ENCODE results near the gene TKT.
"Not testable (repeated sequence)": the region's sequence is repeated elsewhere in the genome, so short reads cannot be mapped to it uniquely, and the experiment has no call there.

The TKT gene

DNA sequence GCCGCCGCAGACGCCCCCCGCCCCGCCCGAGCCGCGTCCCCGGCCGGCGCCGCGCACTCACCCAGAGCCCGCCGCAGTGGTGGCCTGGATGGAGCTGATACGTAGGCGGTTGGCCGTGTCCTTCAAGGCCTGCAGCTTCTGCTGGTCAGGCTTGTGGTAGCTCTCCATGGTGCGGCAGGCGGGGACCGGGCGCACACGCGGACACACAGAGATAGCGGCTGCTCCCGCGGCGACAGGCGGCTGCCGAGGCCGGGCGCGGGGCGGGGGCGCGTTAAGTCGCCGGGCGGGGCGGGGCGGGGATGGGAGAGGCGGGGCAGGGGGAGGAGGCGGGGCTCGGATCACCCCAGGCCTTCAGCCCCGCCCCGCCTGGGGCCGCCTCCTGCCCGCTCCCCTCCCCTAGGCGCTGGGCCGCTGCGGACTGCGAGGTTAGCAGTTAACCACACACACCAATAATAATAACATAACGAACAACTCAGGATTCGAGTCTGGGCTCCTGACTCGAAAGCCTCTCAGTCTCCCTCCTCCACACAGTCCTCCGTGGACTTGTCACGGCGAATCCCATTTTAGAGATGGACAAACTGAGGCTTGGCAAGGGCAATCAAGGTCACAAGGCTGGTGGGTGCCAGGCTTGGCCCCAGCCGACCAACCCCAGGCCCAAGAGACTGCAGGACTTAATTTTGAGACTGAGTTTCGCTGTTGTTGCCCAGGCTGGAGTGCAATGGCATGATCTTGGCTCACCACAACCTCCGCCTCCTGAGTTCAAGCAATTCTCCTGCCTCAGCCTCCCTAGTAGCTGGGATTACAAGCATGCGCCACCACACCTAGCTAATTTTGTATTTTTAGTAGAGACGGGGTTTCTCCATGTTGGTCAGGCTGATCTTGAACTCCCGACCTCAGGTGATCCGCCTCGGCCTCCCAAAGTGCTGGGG, at the start of gene TKT:
TSS of gene TKT (minus strand) at position 248 of the 929 bp plus-strand sequence. CDS start at position 168, 80 bp downstream.
- DNase-seq (ENCODE audit: low read depth in 2 of 2) = peak; percentile 73 to 77

DNA sequence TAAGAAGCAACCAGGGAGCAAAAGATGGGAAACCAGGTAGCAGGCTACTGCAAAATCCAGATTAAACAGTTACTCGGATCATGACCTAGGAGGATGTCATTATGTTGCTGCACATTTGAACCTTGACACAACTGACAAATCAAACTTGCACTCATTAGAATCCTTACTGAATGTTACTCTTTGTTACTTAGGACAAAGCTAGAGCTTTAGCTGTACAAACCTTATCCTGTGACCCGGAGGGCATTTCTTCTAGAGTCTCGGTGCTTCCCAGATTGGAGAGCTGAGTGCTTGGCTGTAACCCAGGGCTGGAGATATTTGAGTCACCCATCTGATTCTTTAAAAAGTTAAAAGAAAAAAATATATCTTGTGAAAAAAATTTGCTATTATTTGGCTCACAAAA, 48.1 kb upstream of the TKT start:
- DNase-seq (ENCODE audit: low read depth in 2 of 2) = no peak

GRCh38 chr3:53303549-53303948, 47.7 kb upstream of the TKT start:
- no peak for DNase-seq (ENCODE audit: low read depth in 2 of 2)

DNA sequence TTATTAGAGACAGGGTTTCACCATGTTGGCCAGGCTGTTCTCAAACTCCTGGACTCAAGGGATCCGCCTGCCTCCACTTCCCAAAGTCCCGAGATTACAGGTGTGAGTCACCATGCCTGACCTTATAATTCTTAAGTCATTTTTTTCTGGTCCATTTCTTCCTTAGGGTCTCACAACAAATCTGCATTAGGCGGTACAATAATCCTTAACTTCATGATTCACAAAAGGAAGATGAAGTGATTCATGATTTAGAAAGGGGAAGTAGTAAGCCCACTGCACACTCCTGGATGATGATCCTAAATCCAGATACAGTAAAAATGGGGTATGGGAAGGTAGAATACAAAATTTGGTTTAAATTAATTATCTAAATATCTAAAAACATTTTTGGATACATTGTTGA, 45.0 kb upstream of the TKT start:
- no peak for DNase-seq (ENCODE audit: low read depth in 2 of 2)

DNA sequence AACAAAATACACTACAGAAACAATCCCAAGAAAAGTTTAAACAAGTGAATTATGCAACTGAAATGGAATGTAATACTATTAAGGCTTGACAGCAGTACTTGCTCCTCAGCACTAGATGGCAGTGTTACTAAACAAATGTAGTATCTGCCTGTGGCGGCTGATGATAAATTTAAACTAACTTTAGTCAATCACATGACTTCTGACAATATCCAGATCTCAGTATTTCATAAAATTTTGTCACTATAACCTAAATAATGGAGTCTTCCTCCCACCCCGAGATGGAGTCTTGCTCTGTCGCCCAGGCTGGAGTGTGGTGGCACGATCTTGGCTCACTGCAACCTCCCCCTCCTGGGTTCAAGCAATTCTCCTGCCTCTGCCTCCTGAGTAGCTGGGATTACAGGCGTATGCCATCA, 43.8 kb upstream of the TKT start:
- DNase-seq (ENCODE audit: low read depth in 2 of 2) = not testable (repeated sequence)

GRCh38 chr3:53295410-53295809, 39.6 kb upstream of the TKT start:
- DNase-seq (ENCODE audit: low read depth in 2 of 2) = no peak

DNA sequence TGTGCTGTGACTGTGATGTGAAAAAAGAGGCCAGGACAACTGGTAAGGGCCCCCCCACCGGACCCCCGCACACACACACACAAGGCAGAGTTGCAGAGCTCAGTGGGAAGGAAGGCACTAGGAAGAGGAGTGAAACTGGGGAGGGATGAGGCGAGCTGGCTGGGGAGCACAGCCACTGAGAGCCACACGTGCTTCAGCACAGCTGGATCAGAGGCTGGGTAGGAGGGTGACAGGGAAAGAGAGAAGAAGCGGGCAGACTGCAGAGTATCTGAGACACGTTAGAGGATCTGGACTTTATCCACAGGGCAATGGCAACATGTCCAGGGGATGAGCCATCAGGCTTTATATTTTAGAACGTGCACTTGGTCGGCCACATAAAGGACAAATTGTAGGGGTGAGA, 38.0 kb upstream of the TKT start:
- no peak for DNase-seq (ENCODE audit: low read depth in 2 of 2)

DNA sequence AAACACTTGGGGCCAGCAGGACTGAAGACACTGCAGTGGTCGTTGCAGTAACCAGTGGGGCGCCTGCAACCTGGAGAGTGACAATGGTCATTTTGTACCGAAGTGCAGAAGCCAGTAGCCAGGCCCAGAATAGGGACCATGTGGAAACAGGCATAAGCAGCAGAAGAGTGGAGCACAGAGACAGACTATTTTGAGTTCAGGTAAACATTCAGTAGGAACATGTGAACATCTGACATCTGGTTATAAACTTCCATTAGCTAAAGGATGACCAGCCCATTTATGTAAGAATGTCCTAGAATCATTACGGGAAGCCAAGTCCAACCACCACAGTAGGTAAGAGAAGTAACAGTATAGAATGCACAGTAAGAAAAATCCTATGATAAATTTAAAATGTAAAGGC, 32.4 kb upstream of the TKT start:
- no peak for DNase-seq (ENCODE audit: low read depth in 2 of 2)

- no peak for DNase-seq (ENCODE audit: low read depth in 2 of 2)
Observed at GRCh38 chr3:53287131-53287629, 31.4 kb upstream of the TKT start.

GRCh38 chr3:53286727-53287126, 30.9 kb upstream of the TKT start:
- DNase-seq (ENCODE audit: low read depth in 2 of 2) = no peak

DNA sequence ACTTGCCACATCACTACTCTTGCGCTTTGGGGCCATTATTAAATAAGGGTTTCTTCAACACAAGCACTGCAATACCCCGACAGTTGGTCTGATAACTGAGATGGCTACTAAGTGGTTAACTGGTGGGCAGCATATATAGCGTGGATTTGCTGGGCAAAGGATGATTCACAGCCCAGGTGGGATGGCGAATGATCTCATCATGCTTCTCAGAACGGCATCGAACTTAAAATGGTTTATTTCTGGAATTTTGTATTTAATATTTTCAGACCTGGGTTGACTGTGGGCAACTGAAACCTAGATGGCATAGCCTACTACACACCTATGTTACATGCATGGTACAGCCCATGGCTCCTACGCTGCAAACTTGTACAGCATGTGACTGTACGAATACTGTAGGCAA, 26.8 kb upstream of the TKT start:
- no peak for DNase-seq (ENCODE audit: low read depth in 2 of 2)

- no peak for DNase-seq (ENCODE audit: low read depth in 2 of 2)
Observed at GRCh38 chr3:53278667-53279066, 22.8 kb upstream of the TKT start.

- no peak for DNase-seq (ENCODE audit: low read depth in 2 of 2)
Observed at GRCh38 chr3:53274938-53275605, 19.2 kb upstream of the TKT start.

GRCh38 chr3:53273146-53273670, 17.4 kb upstream of the TKT start:
- DNase-seq (ENCODE audit: low read depth in 2 of 2) = no peak

GRCh38 chr3:53269888-53270880, 14.4 kb upstream of the TKT start:
- no peak for DNase-seq (ENCODE audit: low read depth in 2 of 2)

- DNase-seq (ENCODE audit: low read depth in 2 of 2) = not testable (repeated sequence)
Observed at GRCh38 chr3:53269193-53269592, 13.4 kb upstream of the TKT start.

DNA sequence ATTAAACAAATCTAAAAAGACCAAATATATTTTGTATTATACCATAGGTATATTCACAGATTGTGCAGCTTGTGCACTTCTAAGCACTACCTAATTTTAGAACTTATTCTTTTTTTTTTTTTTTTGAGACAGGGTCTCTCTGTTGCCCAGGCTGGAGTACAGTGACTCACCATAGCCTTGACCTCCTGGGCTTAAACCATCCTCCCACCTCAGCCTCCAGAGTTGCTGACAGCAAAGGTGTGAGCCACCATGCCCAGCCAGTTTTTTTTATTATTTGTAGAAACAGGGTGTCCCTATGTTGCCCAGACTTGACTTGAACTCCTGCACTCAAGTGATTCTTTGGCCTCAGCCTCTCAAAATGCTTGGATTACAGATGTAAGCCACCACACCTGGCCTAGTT, 11.9 kb upstream of the TKT start:
- no peak for DNase-seq (ENCODE audit: low read depth in 2 of 2)

DNA sequence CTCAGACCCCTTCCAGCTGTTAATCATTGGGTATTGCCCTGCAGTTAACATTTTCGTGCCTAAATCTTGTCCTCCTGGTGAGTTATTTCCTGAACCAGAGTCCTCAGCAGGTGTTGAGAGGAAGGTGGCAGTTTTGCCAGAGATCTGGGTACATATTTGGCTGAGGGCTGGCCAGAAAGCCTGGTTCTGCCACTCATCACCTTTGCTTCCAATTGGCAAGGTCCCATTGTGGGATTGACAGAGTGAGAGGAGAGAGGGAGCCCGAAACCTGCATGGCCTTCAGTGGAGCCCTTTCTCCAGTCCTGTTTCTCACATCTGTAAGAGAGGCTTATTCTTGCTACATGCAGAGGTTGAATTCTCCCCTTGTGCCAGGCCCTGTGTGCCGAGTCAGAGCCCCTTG, 8.9 kb upstream of the TKT start:
- DNase-seq (ENCODE audit: low read depth in 2 of 2) = no peak

DNA sequence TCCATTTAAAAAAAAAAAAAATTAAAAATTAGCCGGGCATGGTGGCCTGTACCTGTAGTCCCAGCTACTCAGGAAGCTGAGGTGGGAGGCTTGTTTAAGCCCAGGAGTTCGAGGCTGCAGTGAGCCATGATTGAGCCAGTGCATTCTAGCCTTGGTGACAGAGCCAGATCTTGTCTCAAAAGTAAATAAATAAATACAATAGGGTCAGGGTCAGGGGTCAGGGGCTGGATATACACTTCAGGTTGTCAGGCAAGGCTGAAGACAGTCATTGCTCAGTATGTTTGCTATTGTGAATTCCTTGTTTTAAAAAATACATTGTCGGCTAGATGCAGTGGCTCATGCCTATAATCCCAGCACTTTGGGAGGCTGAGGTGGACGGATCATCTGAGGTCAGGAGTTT, 8.1 kb upstream of the TKT start:
- no peak for DNase-seq (ENCODE audit: low read depth in 2 of 2)

DNA sequence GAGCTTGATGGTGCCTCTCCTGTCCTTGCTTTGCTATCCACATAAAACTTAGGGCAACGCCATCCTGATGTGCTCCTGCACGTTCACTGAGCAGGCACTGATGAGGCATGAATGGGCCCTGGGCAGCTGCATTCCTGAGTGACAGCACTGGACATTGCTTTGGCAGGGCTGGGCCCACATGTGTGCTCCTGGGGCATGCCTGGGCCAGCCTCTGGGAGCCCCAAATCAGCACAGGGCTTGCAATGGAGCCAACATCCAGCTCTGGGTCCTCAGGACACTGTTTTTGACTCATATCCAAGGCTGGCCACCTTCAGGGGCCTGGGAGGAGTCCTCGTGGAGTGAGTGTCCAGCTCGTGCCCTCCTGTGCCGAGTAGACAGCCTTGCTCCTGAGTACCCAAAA, 5.9 kb upstream of the TKT start:
- DNase-seq (ENCODE audit: low read depth in 2 of 2) = no peak

- no peak for DNase-seq (ENCODE audit: low read depth in 2 of 2)
Observed at GRCh38 chr3:53260286-53260785, 4.5 kb upstream of the TKT start.

Measured in activated CD4-positive, alpha-beta T cell treated with anti-CD3 and anti-CD28 coated beads for 24 hours (primary cell).